Vagina (tissue), 2 donors: ENCODE measurements around the gene NPC1.

Experiments used
- CTCF ChIP-seq, 3 experiments: fragments of 450-650 bp in 2 of 3; fragments of 200-600 bp in 1 of 3; sonication (generic) in 1 of 3; IDR thresholded peaks; one replicate each; pipeline ENCODE4 v1.5.1; 2017 to 2019; ENCODE audit warnings: antibody characterized with exemption in 3 of 3, mild to moderate bottlenecking in 2 of 3, moderate library complexity in 2 of 3
- POLR2A ChIP-seq, 2 donors: fragments of 450-650 bp; IDR thresholded peaks; one replicate each; pipeline ENCODE4 v1.6.1; 2017; ENCODE audit warnings: antibody characterized with exemption in 2 of 2, mild to moderate bottlenecking in 2 of 2, moderate library complexity in 2 of 2
- POLR2AphosphoS5 ChIP-seq, 2 donors: sonication (generic); formaldehyde crosslinking; IDR thresholded peaks; one replicate each; pipeline ENCODE4 v1.9.0; 2017; ENCODE audit warnings: antibody characterized with exemption in 2 of 2, mild to moderate bottlenecking in 2 of 2, low read depth in 1 of 2; ENCODE audit not compliant: insufficient read depth in 1 of 2

GRCh38 chr18:23595591-23595990 lies 9.3 kb upstream of the NPC1 start:
- TF ChIP-seq CTCF (IDR thresholded peaks at IDR 0.05) (no peak), POLR2AphosphoS5 (IDR thresholded peaks at IDR 0.05; ENCODE audit: insufficient read depth in 1 of 2, low read depth in 1 of 2) (no peak), POLR2A (IDR thresholded peaks at IDR 0.05) (no peak)
